T-helper 2 cell treated with Interferon-gamma antibody and Interleukin-4, amounts not matched to agents 5 μg/mL and 100 μg/mL, for 36 hours (primary cell): ENCODE measurements around the gene CERK.

Experiments used
- DNase-seq: peaks from one replicate; pipeline ENCODE4 v3.0.0; 2021; ENCODE audit warnings: low spot score
- H3K27ac Mint-ChIP-seq: one replicate; pipeline ENCODE4 v1.8.0; 2021; ENCODE audit warnings: mild to moderate bottlenecking, mixed read lengths
- H3K27me3 Mint-ChIP-seq: one replicate; pipeline ENCODE4 v1.8.0; 2021; ENCODE audit warnings: low read depth, mixed read lengths
- H3K36me3 Mint-ChIP-seq: one replicate; pipeline ENCODE4 v1.8.0; 2021; ENCODE audit warnings: low read depth, mixed read lengths
- H3K4me1 Mint-ChIP-seq: one replicate; pipeline ENCODE4 v1.8.0; 2021; ENCODE audit warnings: low read depth, mixed read lengths
- H3K4me3 Mint-ChIP-seq: one replicate; pipeline ENCODE4 v1.8.0; 2022; ENCODE audit warnings: mild to moderate bottlenecking, moderate library complexity, mixed read lengths
- H3K9me3 Mint-ChIP-seq: one replicate; pipeline ENCODE4 v1.8.0; 2021; ENCODE audit warnings: mixed read lengths

Gene CERK

GRCh38 chr22:46773076-46773475 is 35.0 kb upstream of the CERK start:
- H3K27ac Mint-ChIP-seq, result peak overlapping the region; percentile 70
- peaks cover 10% of the 10 kb centered on the region for H3K36me3 Mint-ChIP-seq
- H3K9me3 Mint-ChIP-seq, result no peaks in the 10 kb centered on the region
- DNase-seq, result no peak
- H3K27me3 Mint-ChIP-seq, result no peaks in the 10 kb centered on the region
- H3K4me3 Mint-ChIP-seq, result peak overlapping the region; percentile 33
- H3K4me1 Mint-ChIP-seq, result peaks cover 50% of the 10 kb centered on the region

- peaks cover 20% of the 10 kb centered on the region for H3K36me3 Mint-ChIP-seq
- no peak for DNase-seq
- no peak overlapping the region for H3K4me3 Mint-ChIP-seq
- H3K4me1 Mint-ChIP-seq, result peaks cover 37% of the 10 kb centered on the region
- no peaks in the 10 kb centered on the region for H3K27me3 Mint-ChIP-seq
- peak overlapping the region; percentile 38 for H3K27ac Mint-ChIP-seq
- H3K9me3 Mint-ChIP-seq, result no peaks in the 10 kb centered on the region
Measured at GRCh38 chr22:46770726-46771125, 32.7 kb upstream of the CERK start.

- H3K4me3 Mint-ChIP-seq, result no peak overlapping the region
- no peaks in the 10 kb centered on the region for H3K27me3 Mint-ChIP-seq
- peaks cover 20% of the 10 kb centered on the region for H3K36me3 Mint-ChIP-seq
- H3K27ac Mint-ChIP-seq, result no peak overlapping the region
- peaks cover 32% of the 10 kb centered on the region for H3K4me1 Mint-ChIP-seq
- DNase-seq, result no peak
- H3K9me3 Mint-ChIP-seq, result no peaks in the 10 kb centered on the region
Measured at GRCh38 chr22:46770151-46770641, 32.1 kb upstream of the CERK start.

GRCh38 chr22:46769706-46770105 is 31.7 kb upstream of the CERK start:
- Mint-ChIP-seq H3K27me3 (no peaks in the 10 kb centered on the region), H3K4me3 (no peak overlapping the region), H3K36me3 (peaks cover 19% of the 10 kb centered on the region), H3K9me3 (no peaks in the 10 kb centered on the region), H3K4me1 (peaks cover 27% of the 10 kb centered on the region), H3K27ac (peak overlapping the region; percentile 49)
- DNase-seq, result no peak

- H3K4me1 Mint-ChIP-seq, result peaks cover 29% of the 10 kb centered on the region
- peak overlapping the region; percentile 49 for H3K27ac Mint-ChIP-seq
- no peaks in the 10 kb centered on the region for H3K27me3 Mint-ChIP-seq
- H3K4me3 Mint-ChIP-seq, result no peak overlapping the region
- DNase-seq, result no peak
- peaks cover 18% of the 10 kb centered on the region for H3K36me3 Mint-ChIP-seq
- H3K9me3 Mint-ChIP-seq, result no peaks in the 10 kb centered on the region
Measured at GRCh38 chr22:46769191-46769675, 31.2 kb upstream of the CERK start.

- Mint-ChIP-seq H3K4me3 (no peak overlapping the region), H3K9me3 (no peaks in the 10 kb centered on the region), H3K36me3 (peaks cover 25% of the 10 kb centered on the region), H3K27ac (peak overlapping the region; percentile 9), H3K27me3 (no peaks in the 10 kb centered on the region), H3K4me1 (peaks cover 27% of the 10 kb centered on the region)
- no peak for DNase-seq
Measured at GRCh38 chr22:46767249-46767985, 29.4 kb upstream of the CERK start.

GRCh38 chr22:46766611-46767010 is 28.6 kb upstream of the CERK start:
- Mint-ChIP-seq H3K4me3 (no peak overlapping the region), H3K36me3 (peaks cover 31% of the 10 kb centered on the region), H3K27me3 (no peaks in the 10 kb centered on the region), H3K4me1 (peaks cover 30% of the 10 kb centered on the region), H3K9me3 (no peaks in the 10 kb centered on the region), H3K27ac (peak overlapping the region; percentile 10)
- no peak for DNase-seq

- Mint-ChIP-seq H3K4me1 (peaks cover 35% of the 10 kb centered on the region), H3K4me3 (peak overlapping the region; percentile 6), H3K27me3 (no peaks in the 10 kb centered on the region), H3K36me3 (peaks cover 30% of the 10 kb centered on the region), H3K9me3 (no peaks in the 10 kb centered on the region), H3K27ac (peak overlapping the region; percentile 7)
- DNase-seq, result no peak
Measured at GRCh38 chr22:46764779-46765485, 26.9 kb upstream of the CERK start.

- H3K27ac Mint-ChIP-seq, result peak overlapping the region; percentile 98
- H3K9me3 Mint-ChIP-seq, result no peaks in the 10 kb centered on the region
- DNase-seq, result no peak
- H3K36me3 Mint-ChIP-seq, result peaks cover 27% of the 10 kb centered on the region
- H3K27me3 Mint-ChIP-seq, result no peaks in the 10 kb centered on the region
- peak overlapping the region; percentile 99 for H3K4me3 Mint-ChIP-seq
- H3K4me1 Mint-ChIP-seq, result peaks cover 35% of the 10 kb centered on the region
Measured at GRCh38 chr22:46764140-46764680, 26.2 kb upstream of the CERK start.

- Mint-ChIP-seq H3K27me3 (no peaks in the 10 kb centered on the region), H3K9me3 (no peaks in the 10 kb centered on the region), H3K4me3 (peak overlapping the region; percentile 99), H3K27ac (peak overlapping the region; percentile 98), H3K4me1 (peaks cover 41% of the 10 kb centered on the region), H3K36me3 (peaks cover 27% of the 10 kb centered on the region)
- DNase-seq, result peak; percentile 23
Measured at GRCh38 chr22:46763051-46763705, 25.1 kb upstream of the CERK start.

GRCh38 chr22:46762238-46763050 is 24.4 kb upstream of the CERK start, which contains the start of gene TBC1D22A:
Gene TBC1D22A, plus strand, starts transcription at chr22:46762650. Its CDS starts 137 bp downstream, at chr22:46762787.
- peaks cover 37% of the 10 kb centered on the region for H3K4me1 Mint-ChIP-seq
- H3K4me3 Mint-ChIP-seq, result peak within 1 kb of the TSS; percentile 99
- H3K27ac Mint-ChIP-seq, result peak within 1 kb of the TSS; percentile 98
- no peaks in the 10 kb centered on the region for H3K9me3 Mint-ChIP-seq
- H3K27me3 Mint-ChIP-seq, result no peaks in the 10 kb centered on the region
- DNase-seq, result peak; percentile 94
- peaks cover 22% of the 10 kb centered on the region for H3K36me3 Mint-ChIP-seq

GRCh38 chr22:46761539-46762237 is 23.6 kb upstream of the CERK start:
- Mint-ChIP-seq H3K36me3 (peaks cover 16% of the 10 kb centered on the region), H3K4me1 (peaks cover 34% of the 10 kb centered on the region), H3K9me3 (peaks cover 1% of the 10 kb centered on the region), H3K4me3 (peak overlapping the region; percentile 99), H3K27me3 (no peaks in the 10 kb centered on the region), H3K27ac (peak overlapping the region; percentile 98)
- no peak for DNase-seq
